GM11168 (cell line): ENCODE data around the gene SMYD2.

Experiments used
- in situ Hi-C: fragments of 300-500 bp; cut with MboI; formaldehyde crosslinking; loops from one replicate; pipeline ENCODE4 v1.12.0; 2022; ENCODE audit warnings: low sequenced_read_pairs; ENCODE audit not compliant: unreplicated experiment

Gene SMYD2

DNA sequence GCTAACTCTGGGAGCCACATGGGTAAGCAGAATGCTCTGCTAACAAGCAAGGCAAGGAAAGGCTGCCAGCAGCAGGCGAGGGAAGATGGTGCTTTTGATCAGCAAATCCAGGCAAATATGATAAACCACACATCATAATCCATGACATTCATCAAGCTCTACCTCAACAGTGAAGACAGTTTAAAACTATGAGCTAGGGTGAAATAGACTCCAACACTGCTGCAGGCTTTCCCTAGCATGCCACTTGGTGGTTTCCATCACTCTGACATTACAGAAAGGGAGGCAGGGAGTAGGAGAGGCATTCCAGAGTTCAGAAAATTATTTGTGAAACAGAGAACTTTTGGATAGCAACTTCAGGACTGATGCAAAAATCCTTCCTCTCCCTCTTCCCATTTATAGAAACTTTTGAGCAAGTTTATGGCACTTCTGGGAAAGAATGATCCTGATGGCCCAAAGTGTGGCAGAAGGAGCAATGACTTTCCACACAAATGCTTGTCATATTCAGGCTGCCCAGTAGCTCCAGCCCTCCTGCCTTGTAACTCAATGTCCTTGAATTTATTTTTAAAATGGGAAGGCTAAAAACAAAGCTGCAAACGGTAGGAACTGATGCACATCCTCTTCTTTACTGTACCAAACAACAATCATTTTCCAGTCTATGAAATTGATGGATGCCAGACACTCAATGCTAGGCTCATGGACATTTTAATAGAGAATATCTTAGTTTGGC lies 70.8 kb downstream of the SMYD2 start:
- in situ Hi-C loops: no loop called here

DNA sequence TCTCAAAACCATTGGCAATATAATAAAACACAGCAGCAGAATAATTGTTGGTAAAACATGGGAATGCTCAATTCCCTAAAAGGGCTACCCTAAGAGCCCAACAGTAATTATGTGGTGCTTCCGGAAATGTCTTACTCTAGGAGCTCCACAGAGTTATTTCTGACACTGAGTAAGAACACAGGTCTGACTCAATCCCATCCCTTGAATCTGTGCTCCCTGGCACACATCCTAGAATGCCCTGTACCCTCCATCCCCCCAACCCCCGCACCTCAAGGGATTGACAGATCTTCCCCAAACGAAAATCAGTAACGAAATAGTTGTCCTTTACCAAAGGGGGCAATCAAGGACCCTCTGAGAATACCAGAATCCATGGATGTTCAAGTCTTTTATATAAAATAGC lies 71.9 kb downstream of the SMYD2 start:
- in situ Hi-C loops: no loop called here

DNA sequence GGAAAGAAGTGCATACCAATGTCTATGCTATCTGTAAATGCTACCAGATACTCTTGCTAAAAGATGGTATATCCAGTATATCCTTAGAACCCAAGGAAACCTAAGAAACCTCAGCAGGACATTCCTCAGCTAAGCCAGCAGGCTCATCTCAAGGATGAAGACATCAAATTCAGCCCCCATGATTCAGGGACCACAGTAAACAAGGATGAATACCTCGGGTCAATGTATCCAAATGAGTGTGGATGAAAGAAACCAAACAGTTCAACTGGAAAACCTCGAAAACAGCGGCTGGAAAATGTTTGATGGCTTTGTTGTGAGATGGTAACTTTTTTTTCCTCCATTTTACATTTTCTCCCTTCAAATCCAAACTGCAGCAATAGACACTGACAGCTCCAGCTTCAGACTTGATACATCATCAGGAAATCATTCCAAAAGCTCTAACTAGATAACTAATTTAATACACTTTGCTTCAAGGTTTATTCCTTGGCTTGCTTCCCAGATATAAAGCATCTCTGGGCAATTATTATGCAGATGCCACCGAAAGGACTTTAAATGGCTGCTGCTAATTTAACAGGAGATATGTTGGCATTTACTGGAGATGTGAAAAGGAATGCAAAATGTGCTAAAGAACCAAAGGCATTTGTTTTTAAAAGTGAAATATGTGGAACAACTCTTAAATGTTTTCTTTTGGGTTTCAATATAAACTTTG lies 73.6 kb downstream of the SMYD2 start:
- in situ Hi-C loops: no loop called here

DNA sequence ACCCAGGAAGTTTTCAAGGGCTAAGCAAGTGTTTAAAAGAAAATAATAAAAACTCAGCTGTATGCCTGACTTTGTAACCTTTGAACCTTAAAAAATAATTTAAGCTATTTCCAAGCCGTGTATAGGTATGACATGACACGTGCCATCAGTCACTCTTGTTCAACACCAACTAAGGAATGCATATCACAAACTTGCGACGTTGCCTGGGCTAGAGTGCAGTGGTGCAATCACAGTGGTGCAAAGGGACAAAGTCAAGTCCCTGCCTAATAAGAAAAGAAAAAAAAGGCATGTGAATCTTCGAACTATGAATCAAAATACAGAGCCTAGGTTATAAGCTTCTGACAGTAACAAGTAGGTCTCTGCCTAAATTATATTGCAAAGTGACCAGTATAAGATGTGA lies 79.2 kb downstream of the SMYD2 start:
- in situ Hi-C loops: no loop called here

DNA sequence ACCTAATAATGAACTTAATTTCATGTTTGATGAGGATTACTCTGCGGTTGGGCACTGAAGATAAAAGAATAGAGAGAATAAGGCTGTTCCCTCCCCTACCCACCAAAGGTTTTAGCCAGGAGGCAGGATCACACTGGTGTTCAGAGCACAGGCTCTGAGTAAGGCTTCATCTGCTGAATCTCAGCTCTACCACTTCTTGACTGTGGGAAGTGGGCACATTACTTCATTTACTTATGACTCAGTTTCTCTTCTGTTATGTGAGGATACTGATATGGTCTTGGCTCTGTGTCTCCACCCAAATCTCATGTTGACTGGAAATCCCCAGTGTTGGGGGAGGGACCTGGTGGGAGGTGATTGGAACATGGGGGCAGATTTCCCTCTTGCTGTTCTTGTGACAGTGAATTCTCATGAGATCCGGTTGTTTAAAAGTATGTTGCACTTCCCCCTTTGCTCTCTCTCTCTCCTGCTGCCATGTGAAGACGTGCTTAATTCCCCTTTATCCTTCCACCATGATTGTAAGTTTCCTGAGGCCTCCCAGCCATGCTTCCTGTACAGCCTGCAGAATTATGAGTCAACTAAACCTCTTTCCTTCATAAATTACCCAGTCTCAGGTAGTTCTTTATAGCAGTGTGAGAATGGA lies 79.7 kb downstream of the SMYD2 start:
- in situ Hi-C loops: no loop called here

DNA sequence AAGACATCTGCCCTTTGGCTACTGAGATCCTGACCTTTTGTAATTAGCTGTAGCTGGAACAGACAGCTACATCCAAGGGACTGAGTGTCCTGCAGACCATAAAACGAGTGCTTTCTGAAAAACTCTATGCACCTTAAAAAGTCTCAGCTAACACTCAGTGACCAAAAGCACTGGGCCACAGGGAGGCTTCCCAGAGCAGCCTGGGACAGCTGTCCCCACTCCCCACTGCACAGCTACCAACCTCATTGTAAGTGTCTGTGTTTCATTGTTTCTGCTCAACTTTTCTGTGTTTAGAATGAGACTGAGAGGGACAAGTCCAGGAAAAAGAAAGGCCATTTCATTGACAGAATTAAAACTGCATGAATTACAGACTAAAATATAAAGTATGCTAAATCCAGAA lies 80.7 kb downstream of the SMYD2 start:
- in situ Hi-C loops: no loop called here

DNA sequence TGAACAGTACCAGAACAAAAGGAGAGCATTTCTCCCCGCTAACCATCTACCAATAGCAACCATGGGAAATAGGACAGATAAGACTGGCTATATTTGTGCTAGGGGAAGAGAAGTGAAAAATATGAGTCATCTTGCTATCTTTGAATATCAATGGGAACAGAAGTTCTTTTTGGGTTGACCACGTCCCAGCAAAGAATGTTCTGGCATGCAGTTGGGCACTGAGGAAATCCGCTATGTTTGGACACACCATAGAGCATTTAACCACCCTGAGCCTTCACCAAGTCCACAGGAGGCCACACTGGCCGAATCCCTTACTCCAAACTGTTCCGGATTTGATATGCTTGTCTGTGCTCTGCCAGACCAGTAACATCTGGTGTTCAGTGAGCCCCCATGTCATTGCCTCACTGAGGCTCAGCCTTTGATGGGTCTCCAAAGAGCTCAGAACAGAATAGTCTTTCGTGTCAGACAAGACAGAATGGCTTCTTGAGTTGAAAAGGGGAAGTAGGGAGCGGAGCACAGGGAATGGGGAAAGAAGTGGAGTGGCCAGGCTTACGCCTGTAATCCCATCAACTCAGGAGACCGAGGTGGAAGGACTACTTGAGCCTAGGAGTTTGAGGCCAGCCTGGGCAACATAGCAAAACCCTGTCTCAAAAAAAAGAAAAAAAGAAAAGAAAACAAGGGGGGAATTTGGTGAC lies 81.4 kb downstream of the SMYD2 start:
- in situ Hi-C loops: no loop called here

DNA sequence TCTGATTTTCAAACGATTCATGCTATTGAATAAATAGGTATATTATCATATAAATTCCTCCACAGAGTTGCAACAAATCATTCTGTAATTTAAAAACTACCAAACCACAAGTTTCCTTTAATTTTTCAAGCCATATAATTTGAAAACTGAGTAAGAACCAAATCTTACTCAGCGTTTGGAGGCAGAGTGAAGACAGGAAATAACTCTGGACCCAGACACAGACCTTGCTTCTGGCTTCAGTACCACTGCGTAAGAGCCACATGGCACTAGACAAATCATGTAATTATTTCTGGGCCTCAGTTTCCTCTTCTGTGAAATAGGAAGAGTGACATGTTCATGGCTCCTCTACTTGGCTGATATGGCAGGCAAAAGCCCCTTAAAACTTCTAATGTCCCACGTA lies 82.4 kb downstream of the SMYD2 start:
- in situ Hi-C loops: no loop called here

DNA sequence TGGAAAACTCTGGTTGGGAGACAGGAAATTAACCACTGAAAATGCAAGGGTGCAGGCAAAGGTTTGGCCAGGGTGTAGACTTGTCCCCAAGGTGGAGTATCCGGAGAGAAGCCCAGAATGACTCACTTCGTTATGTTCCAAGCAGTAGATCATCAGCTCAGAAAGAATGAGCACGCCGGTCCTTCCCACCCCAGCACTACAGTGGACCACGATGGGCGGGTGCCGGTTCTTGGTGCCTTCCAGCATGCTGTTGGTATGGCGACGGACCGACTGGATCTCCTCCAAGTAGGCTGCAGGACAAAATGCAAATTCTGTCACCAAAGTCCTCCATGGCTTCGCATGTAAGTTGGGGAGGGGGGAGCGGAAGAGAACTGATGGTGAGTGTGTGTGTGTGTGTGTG lies 83.4 kb downstream of the SMYD2 start:
- in situ Hi-C loops: no loop called here

DNA sequence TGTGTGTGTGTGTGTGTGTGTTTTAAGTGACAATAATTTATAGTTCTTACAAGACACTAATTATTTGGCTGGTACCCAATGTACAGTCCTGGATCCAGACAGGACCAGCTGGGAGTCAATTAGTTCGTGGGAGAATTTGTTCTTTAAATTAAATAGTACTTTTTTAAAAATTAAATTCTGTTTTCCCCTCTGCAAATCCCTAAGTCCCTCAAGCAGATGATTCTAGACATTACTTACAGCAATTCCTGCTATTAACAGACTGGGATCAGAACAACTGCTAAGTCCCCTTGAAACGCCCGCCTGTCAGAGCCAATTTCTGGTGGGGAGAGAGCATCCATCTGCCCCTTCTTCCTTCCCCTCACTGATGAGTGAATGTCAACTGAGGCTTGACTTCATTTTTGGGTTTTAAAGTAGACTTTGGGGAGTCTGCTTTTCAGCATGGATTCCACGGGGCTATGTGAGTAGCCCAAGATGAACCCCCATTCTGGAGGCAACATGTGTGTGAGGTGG lies 83.9 kb downstream of the SMYD2 start:
- in situ Hi-C loops: no loop called here

DNA sequence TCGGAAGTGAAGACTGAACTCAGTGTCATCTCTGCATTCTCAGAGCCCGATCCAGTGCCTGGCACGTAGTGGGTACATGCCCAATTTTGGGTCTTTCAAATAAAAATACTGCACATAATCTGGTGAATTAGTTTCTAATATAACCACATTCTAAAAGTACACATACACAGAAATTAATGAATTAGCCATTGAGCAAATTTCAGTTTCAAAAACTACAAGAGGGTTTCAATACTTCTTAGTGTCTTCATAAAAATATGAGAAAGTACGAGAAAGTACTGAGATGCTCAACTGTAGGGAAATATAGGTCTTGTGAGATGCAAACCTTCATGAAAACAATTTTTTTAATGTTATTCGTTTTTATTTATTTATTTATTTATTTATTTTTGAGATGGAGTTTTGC lies 86.9 kb downstream of the SMYD2 start:
- in situ Hi-C loops: no loop called here

DNA sequence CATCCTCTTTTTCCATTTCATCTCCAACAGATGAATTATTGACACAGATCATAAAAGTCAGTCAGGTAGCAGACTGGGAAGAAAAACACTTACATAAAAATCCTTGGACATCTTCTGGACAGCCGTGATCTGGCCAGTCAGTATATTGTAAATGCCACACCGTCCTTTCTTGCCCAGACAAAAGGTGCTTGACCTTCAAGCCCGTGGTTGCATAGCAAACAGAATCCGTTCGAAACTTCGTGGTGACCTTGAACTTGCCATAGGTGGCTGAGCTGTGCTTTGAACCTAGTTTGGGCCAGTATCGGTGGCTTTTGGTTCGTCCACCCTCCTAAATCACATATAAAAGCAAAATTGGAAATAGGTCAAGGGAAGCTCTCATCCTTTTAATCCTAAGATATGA lies 88.4 kb downstream of the SMYD2 start:
- in situ Hi-C loops: no loop called here

DNA sequence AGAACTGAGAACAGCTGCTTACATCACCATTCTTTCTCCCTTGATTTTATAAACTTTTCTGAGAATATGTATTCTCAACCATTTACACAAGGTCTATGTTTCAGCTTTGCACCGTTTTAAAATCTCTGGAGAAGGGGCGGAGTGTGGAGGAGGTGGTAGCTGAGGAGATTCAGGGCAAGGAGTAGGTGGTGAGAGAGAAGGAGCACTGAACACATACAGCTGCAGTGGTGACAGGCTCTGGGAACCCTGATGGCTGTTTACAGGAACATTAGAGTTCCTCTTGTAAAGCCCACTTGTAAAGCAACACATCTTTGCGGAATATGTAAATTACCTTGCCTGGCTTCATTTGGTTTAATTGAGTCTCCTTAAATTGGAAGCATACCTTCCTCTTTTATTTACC lies 89.7 kb downstream of the SMYD2 start:
- in situ Hi-C loops: no loop called here

DNA sequence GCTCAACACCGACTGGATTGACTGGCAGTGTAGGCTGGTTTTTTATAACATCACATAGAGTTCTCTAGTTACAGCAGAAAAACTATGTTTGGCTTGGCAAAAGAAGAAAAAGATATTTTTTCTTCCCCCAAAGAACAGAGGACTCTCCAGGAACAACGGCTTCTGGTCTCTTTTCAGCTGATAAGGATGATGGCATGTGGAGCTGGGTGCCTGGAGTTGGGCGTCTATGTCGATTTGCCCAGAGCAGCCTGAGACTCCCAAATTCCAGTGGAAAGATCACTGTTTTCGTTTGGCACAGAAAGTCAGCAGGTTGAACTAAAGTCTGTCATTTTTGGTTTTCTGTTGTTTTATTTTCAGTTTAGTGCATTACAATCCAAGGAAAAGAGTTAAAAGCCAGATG lies 91.1 kb downstream of the SMYD2 start:
- in situ Hi-C loops: no loop called here

DNA sequence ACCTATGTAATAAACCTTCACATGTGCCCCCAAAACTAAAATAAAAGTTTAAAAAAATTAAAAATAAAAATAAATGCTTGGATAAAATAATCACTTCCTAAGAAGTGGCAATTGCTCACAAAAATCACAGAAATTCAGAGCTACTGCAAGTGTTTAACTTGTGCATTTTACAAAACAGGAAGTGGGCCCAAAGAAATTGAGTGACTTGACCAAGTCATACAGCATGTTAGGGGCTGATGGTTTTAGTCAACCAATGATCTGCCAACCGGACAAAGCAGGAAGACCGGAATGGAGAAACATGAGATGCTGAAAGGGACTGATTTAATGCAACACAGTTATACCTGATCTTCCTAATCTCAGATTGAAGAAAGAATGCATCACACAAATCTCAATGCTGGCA lies 96.5 kb downstream of the SMYD2 start:
- in situ Hi-C loops: no loop called here

DNA sequence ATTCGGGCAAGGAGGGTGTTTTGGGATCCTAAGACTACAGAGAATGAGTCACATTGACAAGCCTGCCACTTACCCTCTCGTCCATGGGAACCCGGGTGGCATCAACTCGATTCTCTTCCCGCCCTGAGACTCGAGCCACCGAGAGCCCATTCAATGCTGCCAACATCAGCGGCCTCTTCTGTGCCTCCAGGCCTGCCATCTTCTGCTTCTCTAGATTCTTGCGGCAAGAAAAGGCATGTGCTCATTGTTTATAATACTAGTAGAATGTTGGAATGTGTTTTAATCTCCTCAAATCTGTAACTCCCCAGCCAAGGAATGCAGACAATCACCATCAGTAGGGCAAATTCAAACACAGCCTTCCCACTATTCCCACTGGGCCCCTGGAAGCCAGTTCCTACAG lies 96.9 kb downstream of the SMYD2 start:
- in situ Hi-C loops: no loop called here

DNA sequence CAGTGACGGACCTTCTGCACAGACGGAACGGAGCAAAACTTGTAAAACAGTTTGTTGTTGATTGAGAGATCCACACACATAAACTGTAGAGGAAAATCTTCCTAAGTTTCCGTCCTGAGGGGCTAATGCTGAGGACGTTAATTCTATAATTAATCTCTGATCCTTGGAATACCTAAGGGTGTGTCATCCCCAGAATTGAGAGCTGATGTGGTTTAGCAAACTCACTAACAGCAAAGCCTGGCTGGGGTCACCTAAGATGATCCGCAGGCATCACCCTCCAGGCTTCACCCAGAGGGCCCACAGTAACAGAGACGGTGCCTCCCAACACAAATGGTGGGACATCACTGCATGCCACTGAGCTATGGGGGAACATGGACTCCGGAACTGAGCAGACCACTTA lies 97.5 kb downstream of the SMYD2 start:
- in situ Hi-C loops: no loop called here

DNA sequence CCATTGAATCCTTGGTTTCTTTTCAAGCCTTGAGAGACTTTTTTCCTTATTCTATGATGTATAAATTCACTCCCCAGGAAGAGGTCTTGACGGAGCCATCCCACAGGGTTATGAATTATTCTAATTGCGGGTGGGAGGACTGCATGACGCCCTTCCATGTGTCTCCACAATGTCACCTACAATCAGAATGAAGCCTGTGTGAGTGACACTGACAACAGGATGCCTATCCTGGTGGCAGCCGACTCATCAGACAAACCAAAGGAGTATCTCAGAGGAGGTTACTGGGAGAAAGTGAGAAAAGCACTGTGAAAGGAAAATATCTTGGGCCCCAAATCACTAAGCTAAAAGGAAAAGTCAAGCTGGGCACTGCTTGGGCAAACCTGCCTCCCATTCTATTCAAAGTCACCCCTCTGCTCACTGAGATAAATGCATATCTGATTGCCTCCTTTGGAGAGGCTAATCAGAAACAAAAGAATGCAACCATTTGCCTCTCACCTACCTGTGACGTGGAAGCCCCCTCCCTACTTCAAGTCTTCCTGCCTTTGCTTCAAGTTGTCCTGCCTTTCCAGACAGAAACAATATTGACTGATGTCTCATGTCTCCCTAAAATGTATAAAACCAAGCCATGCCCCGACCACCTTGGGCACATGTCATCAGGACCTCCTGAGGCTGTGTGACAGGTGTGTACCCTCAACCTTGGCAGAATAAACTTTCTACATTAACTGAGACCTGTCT lies 98.4 kb downstream of the SMYD2 start:
- in situ Hi-C loops: no loop called here

DNA sequence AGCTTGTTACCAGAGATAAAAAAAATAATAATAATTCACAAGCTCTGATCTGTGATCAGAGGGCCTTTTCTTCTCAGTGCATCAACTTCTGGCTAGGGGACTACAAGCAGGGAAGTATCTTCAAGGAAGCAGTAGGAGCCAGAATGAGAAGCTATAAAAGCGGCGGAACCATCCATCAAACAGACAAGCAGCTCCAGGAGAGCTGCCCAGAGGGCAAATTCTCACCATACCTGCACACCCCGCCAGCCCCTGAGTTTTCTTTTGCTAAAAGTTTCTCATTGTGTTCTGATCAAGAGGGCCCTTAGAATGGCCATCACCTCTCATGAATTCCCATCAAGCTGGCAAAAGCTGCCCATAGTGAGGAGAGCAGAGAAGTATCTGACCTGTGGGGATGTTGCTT lies 99.4 kb downstream of the SMYD2 start:
- in situ Hi-C loops: no loop called here

DNA sequence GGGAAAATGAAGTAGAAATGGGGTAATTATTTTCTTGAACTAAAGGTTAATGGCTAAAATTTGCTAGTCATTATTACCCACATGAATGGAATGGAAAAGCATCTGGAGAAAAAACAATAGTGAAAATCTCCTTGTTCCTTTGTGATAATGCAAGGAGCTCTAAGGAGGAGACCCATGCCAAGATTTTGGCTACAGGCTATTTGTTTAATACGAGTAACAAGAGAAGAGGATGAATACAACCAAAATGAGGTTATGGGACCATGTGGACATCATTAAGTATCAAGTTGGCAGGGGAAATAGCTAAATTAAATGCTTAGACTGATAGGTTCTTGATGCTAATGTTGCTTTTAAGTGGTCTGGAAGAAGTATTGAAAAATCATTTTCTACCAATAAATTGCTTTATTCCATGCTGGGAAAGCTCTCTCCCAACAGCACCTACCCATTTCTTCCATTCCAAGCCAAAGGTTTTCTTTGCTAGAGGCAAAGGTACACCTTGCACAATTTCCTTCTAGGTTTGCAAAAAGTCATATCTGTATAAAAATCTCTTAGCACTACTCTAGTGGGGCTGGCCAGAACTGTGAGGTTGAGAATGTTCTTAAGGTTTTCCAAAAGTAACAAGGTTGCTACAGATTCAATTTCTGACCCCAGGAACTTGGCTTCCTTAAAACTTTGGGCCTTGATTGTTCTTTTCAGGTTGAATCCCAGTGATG lies 100.2 kb downstream of the SMYD2 start:
- in situ Hi-C loops: no loop called here
